ENCODE data around the gene NRXN2.

Gene NRXN2

GRCh38 chr11:64586366-64586765 is 136.6 kb downstream of the NRXN2 start:
- Histone ChIP-seq H3K9me3 (ENCODE audit: low read depth, low read length) (no peaks in the 10 kb centered on the region), H3K27ac (no peak overlapping the region), H3K4me3 (no peak overlapping the region), H3K9ac (ENCODE audit: insufficient read length) (no peak overlapping the region), H3K36me3 (ENCODE audit: insufficient read depth, low read length) (no peaks in the 10 kb centered on the region)
- TF ChIP-seq FOXP2 (optimal IDR thresholded peaks at IDR 0.05; ENCODE audit: control extremely low read depth, extremely low read length, insufficient read depth) (no peak), EZH2 (IDR thresholded peaks at IDR 0.05) (no peak), POLR2AphosphoS5 (IDR thresholded peaks at IDR 0.05; ENCODE audit: borderline replicate concordance, low read depth, low read length) (no peak)
- no peak for DNase-seq (ENCODE audit: low read depth, low spot score)

GRCh38 chr11:64585150-64585549 is 137.8 kb downstream of the NRXN2 start:
- Histone ChIP-seq H3K9me3 (ENCODE audit: low read depth, low read length) (no peaks in the 10 kb centered on the region), H3K27ac (no peak overlapping the region), H3K9ac (ENCODE audit: insufficient read length) (no peak overlapping the region), H3K36me3 (ENCODE audit: insufficient read depth, low read length) (no peaks in the 10 kb centered on the region), H3K4me3 (no peak overlapping the region)
- no peak for DNase-seq (ENCODE audit: low read depth, low spot score)
- TF ChIP-seq FOXP2 (optimal IDR thresholded peaks at IDR 0.05; ENCODE audit: control extremely low read depth, extremely low read length, insufficient read depth) (no peak), POLR2AphosphoS5 (IDR thresholded peaks at IDR 0.05; ENCODE audit: borderline replicate concordance, low read depth, low read length) (no peak), EZH2 (IDR thresholded peaks at IDR 0.05) (no peak)

GRCh38 chr11:64583296-64584262 is 139.4 kb downstream of the NRXN2 start:
- Histone ChIP-seq H3K9me3 (ENCODE audit: low read depth, low read length) (no peaks in the 10 kb centered on the region), H3K36me3 (ENCODE audit: insufficient read depth, low read length) (no peaks in the 10 kb centered on the region), H3K4me3 (no peak overlapping the region), H3K9ac (ENCODE audit: insufficient read length) (no peak overlapping the region), H3K27ac (no peak overlapping the region)
- TF ChIP-seq POLR2AphosphoS5 (IDR thresholded peaks at IDR 0.05; ENCODE audit: borderline replicate concordance, low read depth, low read length), result no peak
- no peak for DNase-seq (ENCODE audit: low read depth, low spot score)

- no peak for TF ChIP-seq POLR2AphosphoS5 (IDR thresholded peaks at IDR 0.05; ENCODE audit: borderline replicate concordance, low read depth, low read length)
- no peak for TF ChIP-seq FOXP2 (optimal IDR thresholded peaks at IDR 0.05; ENCODE audit: control extremely low read depth, extremely low read length, insufficient read depth)
- TF ChIP-seq EZH2 (IDR thresholded peaks at IDR 0.05), result no peak
- H3K9ac ChIP-seq (ENCODE audit: insufficient read length), result no peak overlapping the region
Measured at GRCh38 chr11:64582885-64583284, 140.1 kb downstream of the NRXN2 start.

GRCh38 chr11:64581057-64581523 is 141.9 kb downstream of the NRXN2 start:
- no peaks in the 10 kb centered on the region for H3K9me3 ChIP-seq (ENCODE audit: low read depth, low read length)

More at GRCh38 chr11:64582885-64583284, 140.1 kb downstream of the NRXN2 start:
- H3K9me3 ChIP-seq (ENCODE audit: low read depth, low read length), result no peaks in the 10 kb centered on the region
- no peak for DNase-seq (ENCODE audit: low read depth, low spot score)
- no peak overlapping the region for H3K27ac ChIP-seq
- H3K4me3 ChIP-seq, result no peak overlapping the region
- no peaks in the 10 kb centered on the region for H3K36me3 ChIP-seq (ENCODE audit: insufficient read depth, low read length)

GRCh38 chr11:64580412-64580811 is 142.6 kb downstream of the NRXN2 start:
- Histone ChIP-seq H3K4me3 (no peak overlapping the region), H3K27ac (no peak overlapping the region), H3K36me3 (ENCODE audit: insufficient read depth, low read length) (no peaks in the 10 kb centered on the region), H3K9ac (ENCODE audit: insufficient read length) (no peak overlapping the region), H3K9me3 (ENCODE audit: low read depth, low read length) (no peaks in the 10 kb centered on the region)
- no peak for TF ChIP-seq POLR2AphosphoS5 (IDR thresholded peaks at IDR 0.05; ENCODE audit: borderline replicate concordance, low read depth, low read length)
- no peak for TF ChIP-seq EZH2 (IDR thresholded peaks at IDR 0.05)
- no peak for TF ChIP-seq FOXP2 (optimal IDR thresholded peaks at IDR 0.05; ENCODE audit: control extremely low read depth, extremely low read length, insufficient read depth)
- no peak for DNase-seq (ENCODE audit: low read depth, low spot score)

More at GRCh38 chr11:64581057-64581523, 141.9 kb downstream of the NRXN2 start:
- Histone ChIP-seq H3K4me3 (no peak overlapping the region), H3K36me3 (ENCODE audit: insufficient read depth, low read length) (no peaks in the 10 kb centered on the region), H3K27ac (no peak overlapping the region), H3K9ac (ENCODE audit: insufficient read length) (no peak overlapping the region)
- DNase-seq (ENCODE audit: low read depth, low spot score), result no peak
- no peak for TF ChIP-seq EZH2 (IDR thresholded peaks at IDR 0.05)
- TF ChIP-seq FOXP2 (optimal IDR thresholded peaks at IDR 0.05; ENCODE audit: control extremely low read depth, extremely low read length, insufficient read depth), result no peak
- no peak for TF ChIP-seq POLR2AphosphoS5 (IDR thresholded peaks at IDR 0.05; ENCODE audit: borderline replicate concordance, low read depth, low read length)

- Histone ChIP-seq H3K4me3 (no peak overlapping the region), H3K36me3 (ENCODE audit: insufficient read depth, low read length) (no peaks in the 10 kb centered on the region), H3K27ac (no peak overlapping the region), H3K9ac (ENCODE audit: insufficient read length) (no peak overlapping the region), H3K9me3 (ENCODE audit: low read depth, low read length) (no peaks in the 10 kb centered on the region)
- DNase-seq (ENCODE audit: low read depth, low spot score), result no peak
- TF ChIP-seq EZH2 (IDR thresholded peaks at IDR 0.05) (no peak), POLR2AphosphoS5 (IDR thresholded peaks at IDR 0.05; ENCODE audit: borderline replicate concordance, low read depth, low read length) (no peak), FOXP2 (optimal IDR thresholded peaks at IDR 0.05; ENCODE audit: control extremely low read depth, extremely low read length, insufficient read depth) (no peak)
Measured at GRCh38 chr11:64577202-64577601, 145.8 kb downstream of the NRXN2 start.

GRCh38 chr11:64572143-64572542 is 150.9 kb downstream of the NRXN2 start:
- H3K36me3 ChIP-seq (ENCODE audit: insufficient read depth, low read length), result no peaks in the 10 kb centered on the region
- TF ChIP-seq EZH2 (IDR thresholded peaks at IDR 0.05) (no peak), POLR2AphosphoS5 (IDR thresholded peaks at IDR 0.05; ENCODE audit: borderline replicate concordance, low read depth, low read length) (no peak), FOXP2 (optimal IDR thresholded peaks at IDR 0.05; ENCODE audit: control extremely low read depth, extremely low read length, insufficient read depth) (no peak)
- no peaks in the 10 kb centered on the region for H3K9me3 ChIP-seq (ENCODE audit: low read depth, low read length)
- DNase-seq (ENCODE audit: low read depth, low spot score), result no peak
- no peak overlapping the region for H3K27ac ChIP-seq
- no peak overlapping the region for H3K9ac ChIP-seq (ENCODE audit: insufficient read length)
- no peak overlapping the region for H3K4me3 ChIP-seq
